ENCODE results near the gene HACD2.
"Not testable (repeated sequence)": the region's sequence is repeated elsewhere in the genome, so short reads cannot be mapped to it uniquely, and the experiment has no call there.

HACD2 gene

DNA sequence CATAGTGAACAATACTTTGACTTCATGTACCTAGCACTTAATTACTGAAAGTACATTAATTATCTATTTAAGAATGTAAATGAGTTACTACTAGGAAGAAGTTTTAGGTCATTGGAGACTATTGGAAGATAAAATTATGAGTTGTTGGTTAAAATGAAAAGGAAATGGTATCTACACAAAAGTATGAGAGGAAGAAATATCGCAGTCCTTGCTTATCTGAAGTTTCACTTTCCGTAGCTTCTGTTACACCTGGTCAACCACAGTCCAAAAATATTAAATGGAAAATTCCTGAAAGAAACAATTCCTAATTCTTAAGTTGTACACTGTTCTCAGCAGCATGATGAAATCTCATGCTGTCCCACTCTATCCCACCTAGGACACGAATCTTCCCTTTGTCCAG lies 57.8 kb downstream of the HACD2 start:
- H3K4me3 ChIP-seq (ENCODE audit: low read depth, low read length), result no peak overlapping the region

DNA sequence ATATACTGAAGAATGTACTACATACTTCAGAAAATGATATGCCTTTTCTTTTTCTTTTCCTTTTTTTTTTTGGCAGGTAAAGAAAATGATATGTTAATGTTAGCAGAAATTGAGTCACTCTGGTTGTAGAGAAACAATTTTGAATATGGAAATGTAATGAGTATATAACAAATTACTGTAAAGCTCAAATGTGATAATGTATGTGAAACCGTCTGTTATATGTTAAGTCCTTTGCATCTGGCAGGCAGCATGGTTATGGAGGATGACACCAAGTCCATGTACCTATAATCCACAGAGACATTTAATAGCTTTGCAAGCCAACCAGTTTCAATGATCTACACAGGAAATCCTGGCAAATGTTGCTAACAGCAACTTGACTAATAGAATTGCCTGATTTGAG lies 58.4 kb downstream of the HACD2 start:
- no peak overlapping the region for H3K4me3 ChIP-seq (ENCODE audit: low read depth, low read length)

DNA sequence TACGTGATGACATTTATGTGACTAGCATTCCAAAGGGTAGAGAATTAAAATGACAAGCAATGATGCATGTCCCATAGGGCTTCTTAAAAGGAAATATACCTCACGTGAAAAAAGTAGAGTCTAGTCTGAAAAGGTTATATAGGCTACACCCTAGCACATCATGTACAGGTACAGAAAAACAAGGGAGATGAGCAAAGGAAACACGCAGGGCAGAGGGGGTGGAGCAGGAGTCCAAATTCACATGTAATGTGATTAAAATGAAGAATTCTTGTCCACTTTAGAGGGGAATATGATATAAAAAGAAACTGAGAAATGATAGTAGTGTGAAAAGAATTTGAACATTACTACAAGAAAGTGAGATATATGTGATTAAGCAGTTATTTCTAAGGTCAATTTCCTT lies 59.4 kb downstream of the HACD2 start:
- no peak overlapping the region for H3K4me3 ChIP-seq (ENCODE audit: low read depth, low read length)

DNA sequence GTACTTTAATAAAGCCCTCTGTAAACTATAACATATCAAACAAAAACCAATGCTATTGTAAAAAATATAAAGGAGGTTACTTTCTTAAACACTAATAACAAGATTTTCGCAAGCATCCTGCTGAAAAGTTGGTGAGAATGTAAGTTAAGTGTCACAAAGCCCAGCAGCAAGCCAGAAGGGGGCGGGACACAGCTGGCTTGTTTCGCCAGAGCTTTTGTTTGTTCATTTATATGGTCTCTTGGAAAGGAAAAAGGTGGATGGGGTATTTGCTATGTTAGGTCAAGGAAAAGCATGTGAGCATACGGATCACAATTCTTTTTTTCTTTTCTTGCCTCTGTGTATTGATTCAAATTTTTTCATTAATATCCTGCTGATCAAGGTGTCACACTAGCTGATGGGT lies 59.9 kb downstream of the HACD2 start:
- no peak overlapping the region for H3K4me3 ChIP-seq (ENCODE audit: low read depth, low read length)

DNA sequence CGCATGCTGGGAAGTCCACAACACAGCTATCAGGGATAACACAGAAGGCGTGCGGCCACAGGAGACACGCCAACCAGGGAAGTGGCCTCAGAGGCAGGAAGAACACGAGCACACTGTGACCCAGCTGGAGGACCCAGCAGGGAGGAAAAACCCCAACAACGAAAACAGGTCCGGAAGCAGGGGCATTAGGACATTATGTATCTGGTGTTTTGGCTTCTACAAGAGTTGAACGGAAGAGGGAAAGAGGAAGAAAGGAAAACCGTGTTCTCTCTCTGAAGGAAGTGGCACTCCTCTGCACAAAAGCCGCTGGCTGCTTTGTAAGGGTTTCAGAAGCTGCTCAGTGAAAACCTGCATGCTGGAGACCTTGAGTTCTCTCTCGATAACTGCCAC lies 61.8 kb downstream of the HACD2 start:
- H3K4me3 ChIP-seq (ENCODE audit: low read depth, low read length), result no peak overlapping the region

DNA sequence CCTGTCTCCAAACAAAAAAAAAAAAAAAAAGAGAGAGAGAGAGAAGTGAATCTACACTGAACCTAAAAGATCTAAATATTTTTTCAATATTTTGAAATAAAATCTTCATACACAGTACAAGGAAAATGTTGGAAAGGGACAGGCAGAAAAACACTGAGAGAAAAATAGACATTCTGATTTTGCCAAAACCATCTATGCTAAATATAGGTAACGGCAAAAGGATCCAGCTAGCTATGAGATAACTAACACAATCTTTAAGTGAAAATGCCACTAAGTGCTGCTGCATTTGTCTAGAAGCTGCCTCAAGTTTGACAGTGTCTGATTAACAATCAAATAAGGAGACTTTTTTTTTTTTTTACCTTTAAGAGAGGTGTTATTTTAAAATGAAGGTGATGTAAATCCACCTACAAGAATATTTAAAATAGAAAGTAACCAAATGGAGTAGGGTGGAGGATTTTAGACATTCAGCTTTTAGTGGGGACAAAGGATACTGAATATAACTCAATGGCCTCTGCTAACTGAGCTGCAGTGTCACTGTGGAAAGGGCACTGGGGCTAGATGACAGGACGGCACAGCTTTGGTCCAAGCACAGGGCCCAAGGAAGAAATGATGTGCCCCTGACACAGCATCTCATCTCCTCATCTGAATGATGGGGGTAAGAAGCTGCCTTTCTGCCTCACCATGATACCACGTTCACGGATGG lies 62.4 kb downstream of the HACD2 start:
- H3K4me3 ChIP-seq (ENCODE audit: low read depth, low read length), result no peak overlapping the region

DNA sequence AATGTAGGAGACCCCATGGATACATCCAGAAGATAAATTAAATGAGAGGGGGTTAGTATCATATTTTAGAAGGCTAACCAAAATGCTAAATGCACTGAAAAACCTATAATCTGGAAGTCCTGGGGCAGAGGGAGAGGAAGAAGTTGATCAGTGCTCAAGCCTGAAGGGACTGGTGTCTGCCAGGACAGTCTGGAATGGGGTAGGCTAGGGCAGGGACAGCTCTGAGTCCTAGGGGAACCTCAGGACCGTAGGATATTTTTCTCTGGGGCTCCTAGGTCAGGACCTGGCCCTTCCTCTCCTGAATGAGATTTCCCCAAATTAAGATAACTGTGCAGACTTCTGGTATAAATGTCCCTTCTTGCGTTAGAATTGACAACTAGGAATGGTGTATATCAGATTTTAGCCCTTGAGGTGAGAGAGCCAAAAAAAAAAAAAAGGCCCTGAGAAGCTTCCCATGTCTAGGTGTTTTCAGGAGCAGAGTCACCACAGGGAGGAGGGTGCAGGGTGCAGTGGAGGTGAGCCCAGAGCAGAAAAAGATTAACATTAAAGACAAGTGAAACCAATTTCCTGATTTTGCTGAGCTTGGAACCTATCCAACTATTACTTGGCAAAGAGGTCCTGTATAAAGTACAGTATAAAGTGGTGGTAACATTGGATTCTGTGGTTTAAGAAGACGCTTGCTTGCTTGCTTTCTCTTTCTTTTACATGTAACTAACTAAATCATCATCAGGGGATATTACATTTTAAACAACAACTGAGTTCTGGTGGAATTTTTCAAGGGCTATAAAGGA lies 63.5 kb downstream of the HACD2 start:
- H3K4me3 ChIP-seq (ENCODE audit: low read depth, low read length), result no peak overlapping the region

DNA sequence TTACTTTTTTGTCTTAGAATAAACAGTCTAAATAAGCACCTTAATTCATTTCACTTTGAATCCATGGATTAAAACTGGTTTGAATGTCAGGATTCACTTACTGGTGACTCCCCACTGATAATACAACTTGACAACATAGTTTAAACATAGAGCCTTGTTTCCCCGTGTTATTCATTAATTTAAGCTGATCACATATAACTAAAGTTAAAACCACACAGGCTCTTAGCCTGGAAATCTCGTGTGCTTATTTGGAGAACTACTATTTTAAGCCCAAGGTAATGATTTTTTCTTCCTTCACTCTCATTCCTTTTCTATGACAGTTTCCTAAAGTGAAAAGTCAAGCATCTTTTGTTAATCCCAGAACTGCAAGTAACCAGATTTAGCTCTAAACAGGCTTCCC lies 64.2 kb downstream of the HACD2 start:
- H3K4me3 ChIP-seq (ENCODE audit: low read depth, low read length), result no peak overlapping the region

DNA sequence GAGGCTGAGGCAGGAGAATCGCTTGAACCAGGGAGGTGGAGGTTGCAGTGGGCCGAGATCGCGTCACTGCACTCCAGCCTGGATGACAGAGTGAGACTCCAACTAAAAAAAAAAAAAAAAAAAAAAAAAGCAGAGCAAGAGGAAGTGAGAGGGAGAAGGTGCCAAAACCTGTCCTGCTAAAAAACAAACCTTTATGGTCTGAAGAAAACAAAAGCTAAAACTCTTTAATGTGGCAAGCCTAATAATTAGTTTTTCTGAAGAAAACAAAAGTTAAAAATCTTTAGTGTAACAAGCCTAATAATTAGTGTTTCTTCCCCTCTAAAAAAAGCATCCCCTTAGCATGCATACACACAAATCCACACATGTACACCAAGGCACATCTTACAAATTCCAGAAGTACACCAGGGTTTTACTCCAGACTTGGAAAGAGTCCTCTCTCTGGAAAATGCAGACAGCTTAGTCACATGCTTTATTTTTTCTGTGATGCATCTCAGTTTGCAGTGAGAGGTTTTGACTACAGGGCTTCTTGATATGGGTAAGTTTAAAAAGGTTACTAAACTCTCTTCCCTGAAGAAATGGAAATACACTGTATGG lies 65.9 kb downstream of the HACD2 start:
- H3K4me3 ChIP-seq (ENCODE audit: low read depth, low read length), result no peak overlapping the region

DNA sequence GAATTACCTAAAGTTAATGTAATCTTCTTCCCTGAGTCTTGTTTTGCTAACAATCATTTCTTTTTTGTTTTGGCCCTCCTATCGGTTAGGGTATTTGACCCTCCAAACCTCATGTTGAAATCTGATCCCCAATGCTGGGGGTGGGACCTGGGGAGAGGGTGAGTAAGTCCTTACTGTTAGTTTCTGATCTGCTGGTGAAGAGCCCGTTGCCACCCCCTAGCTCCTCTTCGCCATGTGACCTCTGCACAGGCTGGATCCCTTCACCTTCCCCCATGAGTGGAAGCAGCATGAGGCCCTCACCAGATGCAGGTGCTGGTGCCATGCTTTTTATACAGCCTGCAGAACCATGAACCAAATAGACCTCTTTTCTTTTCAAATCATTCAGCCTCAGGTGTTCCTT lies 73.1 kb downstream of the HACD2 start:
- no peak overlapping the region for H3K4me3 ChIP-seq (ENCODE audit: low read depth, low read length)

DNA sequence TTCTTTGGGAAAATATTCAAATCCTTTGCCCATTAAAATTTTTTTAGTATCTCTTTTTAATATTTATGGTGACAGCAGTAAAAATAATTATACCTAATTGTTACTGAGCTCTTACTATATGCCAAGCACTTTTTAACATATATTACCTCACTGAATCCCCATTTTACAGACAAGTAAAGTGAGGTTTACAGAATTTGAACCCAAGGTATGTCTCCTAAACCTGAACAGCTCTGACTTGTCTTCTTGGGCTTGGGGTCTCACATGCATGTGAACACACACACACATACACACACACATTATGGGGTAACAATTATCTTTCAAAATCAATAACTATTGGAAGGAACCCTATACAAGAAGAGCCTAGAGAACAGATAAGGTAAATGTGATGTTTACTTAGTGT lies 73.8 kb downstream of the HACD2 start:
- no peak overlapping the region for H3K4me3 ChIP-seq (ENCODE audit: low read depth, low read length)

DNA sequence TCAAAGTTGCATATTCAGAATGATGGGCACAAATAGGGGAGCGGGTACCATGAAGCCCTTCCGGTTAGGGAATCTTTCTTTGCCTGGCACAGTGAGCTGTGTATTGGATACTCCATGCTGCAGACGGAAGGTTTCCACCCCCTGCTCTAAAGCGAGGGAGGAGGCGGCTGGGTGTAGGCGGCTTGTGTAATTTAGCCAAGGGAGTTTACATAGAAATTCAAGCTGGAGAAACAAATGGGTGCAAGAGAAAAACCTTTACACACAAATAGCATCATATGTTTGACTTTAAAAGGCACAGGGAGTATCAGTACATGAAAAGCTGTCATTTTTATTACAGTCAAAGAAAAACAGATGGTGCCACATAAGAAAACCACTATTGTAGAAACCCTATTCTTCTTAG lies 76.7 kb downstream of the HACD2 start:
- H3K4me3 ChIP-seq (ENCODE audit: low read depth, low read length), result no peak overlapping the region

DNA sequence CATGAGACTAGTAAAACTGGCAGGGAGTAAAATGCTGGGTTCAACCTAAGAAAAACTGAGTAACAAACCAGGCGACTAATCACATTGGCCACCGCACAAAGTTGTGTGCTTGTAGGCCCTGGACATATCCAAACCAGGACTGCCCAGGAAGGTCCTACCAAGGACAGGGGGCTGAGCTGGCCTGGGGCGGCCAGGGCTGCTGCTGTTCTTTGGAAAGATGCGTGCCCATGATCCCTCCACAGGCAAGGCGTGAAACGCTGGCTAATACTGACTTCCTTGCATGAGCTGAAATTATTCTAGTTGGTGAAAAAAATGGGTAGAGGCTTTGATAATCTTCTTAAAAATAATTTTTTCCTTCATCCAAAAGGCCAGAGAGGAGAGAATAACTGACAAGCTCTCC lies 79.0 kb downstream of the HACD2 start:
- no peak overlapping the region for H3K4me3 ChIP-seq (ENCODE audit: low read depth, low read length)

DNA sequence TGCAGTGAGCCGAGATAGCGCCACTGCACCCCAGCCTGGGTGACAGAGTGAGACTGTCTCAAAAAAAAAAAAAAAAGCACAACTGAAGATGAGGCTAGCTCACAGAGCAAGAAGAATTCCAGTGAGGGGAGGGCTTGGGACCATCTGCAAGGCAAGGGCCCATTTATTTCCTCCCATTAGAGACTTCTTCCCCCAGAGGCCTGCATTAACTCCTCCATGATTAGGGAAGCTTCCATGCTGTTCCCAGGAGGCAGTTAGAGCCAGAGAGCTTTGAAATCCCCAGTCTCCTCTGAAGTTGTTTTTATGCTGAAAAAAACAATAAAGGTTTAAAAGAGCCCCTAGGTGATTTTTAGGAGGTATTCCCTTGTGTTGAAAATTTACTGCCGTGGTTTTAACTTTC lies 81.7 kb downstream of the HACD2 start:
- H3K4me3 ChIP-seq (ENCODE audit: low read depth, low read length), result no peak overlapping the region

DNA sequence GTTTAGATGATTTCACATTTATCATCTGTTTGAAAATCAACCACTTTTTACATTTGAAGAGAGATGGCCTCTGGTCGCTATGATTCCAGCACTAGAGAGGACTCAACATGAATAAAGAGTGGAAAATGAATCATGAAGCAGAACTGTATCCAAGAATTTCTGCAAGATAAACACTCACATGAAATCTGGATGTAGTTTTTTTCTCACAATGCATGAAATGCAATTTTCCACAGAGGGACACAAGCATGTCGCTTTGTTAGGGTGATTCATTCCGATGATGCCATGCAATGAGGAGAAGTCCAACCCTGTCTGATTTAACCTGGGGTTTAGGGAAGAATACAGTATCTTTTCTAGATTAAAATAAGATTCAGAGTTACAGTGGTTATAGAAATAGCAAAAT lies 85.5 kb downstream of the HACD2 start:
- H3K4me3 ChIP-seq (ENCODE audit: low read depth, low read length), result no peak overlapping the region

DNA sequence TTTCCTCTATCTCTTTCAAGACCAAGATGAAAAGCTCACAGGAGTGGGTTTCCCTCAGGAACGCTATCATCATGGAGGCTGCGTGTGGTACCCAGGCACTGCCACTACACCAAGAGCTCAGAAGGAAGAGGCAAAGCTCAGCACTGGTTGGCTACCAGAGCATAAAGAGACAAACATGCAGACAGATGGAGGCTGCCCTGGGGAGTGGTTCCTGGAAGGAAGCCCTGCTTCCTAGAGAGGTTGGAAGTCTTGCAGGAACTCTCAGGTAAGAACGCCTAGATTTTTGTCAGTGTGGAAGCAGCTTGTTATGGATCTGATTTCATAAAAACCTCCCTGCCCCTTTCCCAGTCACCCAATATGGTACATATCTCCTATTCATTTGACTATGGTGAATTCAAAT lies 86.1 kb downstream of the HACD2 start:
- no peak overlapping the region for H3K4me3 ChIP-seq (ENCODE audit: low read depth, low read length)

DNA sequence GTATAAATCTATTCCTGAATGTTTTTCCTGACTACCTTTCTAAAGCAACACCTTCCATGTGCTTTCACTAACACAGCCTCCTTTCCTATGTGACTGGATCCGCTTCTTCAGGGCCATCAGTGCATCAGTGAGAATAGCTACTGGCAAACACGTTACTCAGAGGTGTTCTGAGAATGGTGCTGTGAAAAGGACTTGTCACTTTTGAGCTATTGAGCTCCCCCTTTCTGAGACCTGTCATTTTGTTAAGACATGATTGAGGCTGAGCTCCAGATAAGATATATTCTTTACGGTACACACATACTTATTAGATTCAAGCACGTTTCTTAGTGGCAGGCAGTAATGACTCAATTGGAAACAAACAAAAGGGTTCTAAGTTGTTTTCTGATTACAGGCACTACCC lies 90.9 kb downstream of the HACD2 start:
- H3K4me3 ChIP-seq (ENCODE audit: low read depth, low read length), result no peak overlapping the region

DNA sequence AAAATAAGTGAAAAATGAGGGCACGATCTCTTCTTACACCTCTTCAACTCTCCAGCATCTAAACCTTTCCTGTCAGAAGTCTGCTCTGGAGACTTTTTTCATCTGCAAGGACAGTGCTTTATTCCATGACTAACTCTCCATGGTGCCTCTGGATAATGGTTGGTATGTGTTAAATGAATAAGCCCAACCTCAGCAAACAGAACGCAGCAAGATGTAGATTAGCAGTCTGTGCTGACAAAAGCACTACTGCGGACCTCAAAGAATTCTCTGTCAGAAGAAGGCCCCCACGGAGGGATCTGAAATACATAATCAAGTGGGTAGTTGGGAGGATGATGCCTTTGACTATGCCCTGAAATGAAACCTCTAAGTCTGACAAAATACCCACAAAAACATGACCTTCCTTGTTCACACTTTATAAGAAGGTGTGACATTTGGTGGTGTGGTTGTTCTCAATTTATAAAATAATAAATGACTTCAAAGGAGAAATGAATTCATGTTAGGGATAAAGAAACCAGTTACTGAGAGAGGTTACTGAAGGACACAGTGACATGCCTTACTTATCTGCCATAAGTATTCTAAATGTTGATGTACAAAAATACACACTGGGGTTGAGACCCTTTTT lies 92.8 kb downstream of the HACD2 start:
- H3K4me3 ChIP-seq (ENCODE audit: low read depth, low read length), result no peak overlapping the region

DNA sequence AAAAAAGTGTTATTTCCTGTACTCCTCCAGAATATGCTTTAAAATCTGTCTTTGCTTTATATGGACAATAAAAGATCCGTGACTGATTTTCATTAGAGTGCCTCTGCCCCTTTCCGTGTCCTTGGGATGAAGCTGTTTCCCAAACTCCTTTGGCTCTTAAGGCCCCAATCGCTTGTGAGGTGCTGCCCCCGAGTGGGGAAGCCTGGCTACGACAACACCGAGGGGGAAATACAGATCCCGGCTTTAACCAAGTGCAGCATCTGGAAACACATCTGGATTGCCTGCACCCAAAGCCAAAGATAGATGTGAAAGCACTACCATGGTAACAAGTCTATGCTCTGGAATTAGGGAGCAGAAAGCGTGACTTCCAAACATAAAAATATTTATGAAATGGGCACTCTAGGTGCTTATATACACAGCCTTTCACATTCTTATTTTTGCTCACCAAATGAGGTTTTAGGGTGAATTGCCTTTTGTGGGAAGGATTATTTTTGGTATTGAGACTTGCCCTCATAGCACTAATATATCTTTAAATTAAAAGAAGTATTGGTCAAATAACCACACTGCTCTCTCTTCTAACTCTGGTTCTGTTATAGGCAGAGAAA lies 95.4 kb downstream of the HACD2 start:
- H3K4me3 ChIP-seq (ENCODE audit: low read depth, low read length), result no peak overlapping the region

DNA sequence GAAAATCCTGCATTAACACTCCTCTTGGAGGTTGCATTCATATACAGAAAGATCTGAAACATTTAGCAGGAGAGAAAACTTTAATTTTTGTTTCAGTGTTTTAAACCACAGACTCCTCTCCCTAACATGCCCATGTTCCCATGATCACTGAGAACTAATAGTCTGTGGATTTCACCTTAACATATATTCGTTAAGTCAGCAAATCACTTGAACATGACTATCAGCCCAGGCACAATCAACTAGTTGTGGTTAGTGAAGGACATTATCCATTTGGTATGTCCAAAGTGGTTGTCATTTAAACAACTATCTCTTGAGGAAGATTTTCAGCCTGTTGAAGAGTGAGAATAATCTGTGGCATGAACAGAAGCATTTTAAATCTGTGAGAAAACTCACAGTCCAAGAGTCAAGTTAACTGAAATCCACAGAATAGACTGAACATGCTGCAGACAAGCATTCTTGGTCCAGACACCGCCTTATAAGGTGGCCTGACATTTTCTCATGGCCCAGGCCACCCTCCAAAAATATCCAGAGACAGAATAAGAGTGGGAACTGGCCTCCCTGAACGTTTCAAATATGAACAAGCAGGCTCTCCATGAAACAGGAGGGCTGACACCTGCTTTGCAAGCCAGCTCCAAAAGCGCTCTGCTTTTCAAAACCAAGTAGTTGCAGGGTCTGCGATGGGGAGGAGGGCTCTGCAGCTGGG lies 96.1 kb downstream of the HACD2 start:
- H3K4me3 ChIP-seq (ENCODE audit: low read depth, low read length), result no peak overlapping the region

DNA sequence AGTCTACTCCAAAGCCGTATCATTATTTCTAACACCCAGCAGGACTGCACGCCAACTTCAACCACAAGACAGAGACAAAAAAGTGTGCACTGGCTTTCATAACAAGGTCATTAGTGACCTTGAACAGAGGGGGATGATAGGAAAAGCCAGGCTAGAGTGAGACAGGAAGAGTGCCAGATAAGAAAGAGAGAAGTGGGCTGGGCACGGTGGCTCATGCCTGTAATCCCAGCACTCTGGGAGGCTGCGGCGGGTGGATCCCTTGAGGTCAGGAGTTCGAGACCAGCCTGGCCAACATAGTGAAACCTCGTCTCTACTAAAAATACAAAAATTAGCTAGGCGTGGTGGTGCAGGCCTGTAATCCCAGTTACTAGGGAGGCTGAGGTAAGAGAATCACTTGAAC lies 97.8 kb downstream of the HACD2 start:
- not testable (repeated sequence) for H3K4me3 ChIP-seq (ENCODE audit: low read depth, low read length)

All from iPS-11a (cell line).